ENCODE data around the gene SIPA1L3. TPM values are rescaled to one million over a fixed set of nuclear protein-coding genes. Genes with fewer than 3 reads are reported as not detected.

Gene SIPA1L3
- total RNA-seq, 1 donor from 2014 or later = 27.1 TPM

GRCh38 chr19:38011426-38011825, 104.4 kb downstream of the SIPA1L3 start:
- Histone ChIP-seq H3K4me1 (no peaks in the 10 kb centered on the region), H3K27me3 (no peaks in the 10 kb centered on the region), H3K36me3 (no peaks in the 10 kb centered on the region), H3K4me3 (no peak overlapping the region), H3K9me3 (no peaks in the 10 kb centered on the region), H3K27ac (no peak overlapping the region)
- TF ChIP-seq, protein P1, sequence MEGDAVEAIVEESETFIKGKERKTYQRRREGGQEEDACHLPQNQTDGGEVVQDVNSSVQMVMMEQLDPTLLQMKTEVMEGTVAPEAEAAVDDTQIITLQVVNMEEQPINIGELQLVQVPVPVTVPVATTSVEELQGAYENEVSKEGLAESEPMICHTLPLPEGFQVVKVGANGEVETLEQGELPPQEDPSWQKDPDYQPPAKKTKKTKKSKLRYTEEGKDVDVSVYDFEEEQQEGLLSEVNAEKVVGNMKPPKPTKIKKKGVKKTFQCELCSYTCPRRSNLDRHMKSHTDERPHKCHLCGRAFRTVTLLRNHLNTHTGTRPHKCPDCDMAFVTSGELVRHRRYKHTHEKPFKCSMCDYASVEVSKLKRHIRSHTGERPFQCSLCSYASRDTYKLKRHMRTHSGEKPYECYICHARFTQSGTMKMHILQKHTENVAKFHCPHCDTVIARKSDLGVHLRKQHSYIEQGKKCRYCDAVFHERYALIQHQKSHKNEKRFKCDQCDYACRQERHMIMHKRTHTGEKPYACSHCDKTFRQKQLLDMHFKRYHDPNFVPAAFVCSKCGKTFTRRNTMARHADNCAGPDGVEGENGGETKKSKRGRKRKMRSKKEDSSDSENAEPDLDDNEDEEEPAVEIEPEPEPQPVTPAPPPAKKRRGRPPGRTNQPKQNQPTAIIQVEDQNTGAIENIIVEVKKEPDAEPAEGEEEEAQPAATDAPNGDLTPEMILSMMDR (IDR thresholded peaks at IDR 0.05) = no peak
- intact Hi-C loops (cut with DNase I) = no loop called here
- no peak for DNase-seq (ENCODE audit: low spot score in 2 of 2)

DNA sequence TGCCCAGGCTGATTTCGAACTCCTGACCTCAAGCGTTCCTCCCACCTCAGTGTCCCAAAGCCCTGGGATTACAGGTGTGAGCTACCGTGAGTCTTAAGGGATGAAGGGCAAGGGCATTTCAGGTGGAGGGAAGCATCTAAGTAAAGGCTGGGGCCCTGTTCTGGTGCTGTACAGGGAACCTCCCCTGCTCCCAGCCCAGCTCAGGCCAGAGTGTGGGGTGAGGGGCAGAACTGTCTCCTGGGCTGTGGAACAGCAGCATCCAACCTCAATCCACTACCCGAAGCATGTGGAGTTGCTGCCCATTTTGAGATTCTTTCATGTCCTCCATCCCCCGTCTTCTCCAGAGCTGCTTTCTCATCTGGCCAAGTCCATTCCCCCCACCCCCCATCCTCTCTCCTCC, 105.3 kb downstream of the SIPA1L3 start:
- no peak overlapping the region for H3K27ac ChIP-seq
- H3K36me3 ChIP-seq = no peaks in the 10 kb centered on the region
- no peaks in the 10 kb centered on the region for H3K9me3 ChIP-seq
- TF ChIP-seq, protein P1 (IDR thresholded peaks at IDR 0.05) = no peak
- H3K4me1 ChIP-seq = no peaks in the 10 kb centered on the region
- DNase-seq (ENCODE audit: low spot score in 2 of 2) = no peak
- intact Hi-C loops (cut with DNase I) = no loop called here
- no peak overlapping the region for H3K4me3 ChIP-seq
- no peaks in the 10 kb centered on the region for H3K27me3 ChIP-seq

- intact Hi-C loops (cut with DNase I) = no loop called here
- TF ChIP-seq, protein P1 (IDR thresholded peaks at IDR 0.05) = no peak
- Histone ChIP-seq H3K4me1 (no peaks in the 10 kb centered on the region), H3K9me3 (no peaks in the 10 kb centered on the region), H3K27me3 (no peaks in the 10 kb centered on the region), H3K4me3 (no peak overlapping the region), H3K36me3 (no peaks in the 10 kb centered on the region), H3K27ac (no peak overlapping the region)
- DNase-seq (ENCODE audit: low spot score in 2 of 2) = no peak
These were observed 105.9 kb downstream of the SIPA1L3 start for GRCh38 chr19:38012944-38013343.

GRCh38 chr19:38013913-38014580, 107.0 kb downstream of the SIPA1L3 start:
- TF ChIP-seq, protein P1 (IDR thresholded peaks at IDR 0.05) = no peak
- intact Hi-C loops (cut with DNase I) = no loop called here
- no peaks in the 10 kb centered on the region for H3K27me3 ChIP-seq

DNA sequence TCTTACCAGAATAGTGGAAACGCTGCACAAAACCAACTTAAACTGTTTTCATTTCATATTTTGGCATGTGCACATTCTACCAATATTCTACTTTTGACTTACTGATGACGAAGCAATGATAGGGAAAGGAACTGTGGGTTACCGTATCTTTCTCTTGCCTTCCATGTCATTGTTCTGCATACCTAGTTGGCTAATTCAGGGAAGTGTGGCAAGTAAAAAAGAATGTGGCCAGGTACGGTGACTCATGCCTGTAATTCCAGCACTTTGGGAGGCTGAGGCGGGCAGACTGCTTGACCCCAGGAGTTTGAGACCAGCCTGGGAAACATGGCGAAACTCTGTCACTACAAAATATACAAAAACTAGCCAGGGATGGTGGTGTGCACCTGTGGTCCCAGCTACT, 108.2 kb downstream of the SIPA1L3 start:
- H3K36me3 ChIP-seq = no peaks in the 10 kb centered on the region
- H3K27ac ChIP-seq = no peak overlapping the region
- no peaks in the 10 kb centered on the region for H3K4me1 ChIP-seq
- H3K4me3 ChIP-seq = no peak overlapping the region
- intact Hi-C loops (cut with DNase I) = no loop called here
- H3K9me3 ChIP-seq = no peaks in the 10 kb centered on the region
- DNase-seq (ENCODE audit: low spot score in 2 of 2) = no peak
- H3K27me3 ChIP-seq = no peaks in the 10 kb centered on the region
- TF ChIP-seq, protein P1 (IDR thresholded peaks at IDR 0.05) = no peak

More at GRCh38 chr19:38013913-38014580, 107.0 kb downstream of the SIPA1L3 start:
- H3K4me1 ChIP-seq = no peaks in the 10 kb centered on the region
- no peak overlapping the region for H3K4me3 ChIP-seq
- DNase-seq (ENCODE audit: low spot score in 2 of 2) = no peak
- H3K9me3 ChIP-seq = no peaks in the 10 kb centered on the region
- H3K27ac ChIP-seq = no peak overlapping the region
- H3K36me3 ChIP-seq = no peaks in the 10 kb centered on the region

DNA sequence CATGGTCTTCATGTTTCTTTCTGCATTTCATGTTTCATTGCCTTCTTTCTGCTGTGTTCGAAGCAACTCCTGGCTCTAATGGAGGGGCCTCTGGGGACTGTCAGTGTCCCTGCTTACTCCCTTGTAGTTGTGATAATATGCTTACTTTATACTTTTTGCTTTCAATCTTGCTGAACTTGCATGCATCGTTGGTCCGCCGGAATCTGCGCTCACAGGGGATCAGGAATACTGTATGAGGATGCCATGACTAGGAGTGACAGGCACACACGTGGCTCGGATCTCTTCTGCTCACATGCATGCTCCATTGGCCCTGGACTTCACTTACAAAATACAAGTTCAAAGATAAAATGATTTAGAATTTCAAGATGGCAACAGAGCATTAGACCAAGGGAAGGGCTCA, 108.8 kb downstream of the SIPA1L3 start:
- Histone ChIP-seq H3K36me3 (no peaks in the 10 kb centered on the region), H3K27me3 (no peaks in the 10 kb centered on the region), H3K4me3 (no peak overlapping the region), H3K9me3 (no peaks in the 10 kb centered on the region), H3K27ac (no peak overlapping the region), H3K4me1 (no peaks in the 10 kb centered on the region)
- intact Hi-C loops (cut with DNase I) = no loop called here
- TF ChIP-seq, protein P1 (IDR thresholded peaks at IDR 0.05) = no peak
- no peak for DNase-seq (ENCODE audit: low spot score in 2 of 2)
